HT-29 (cell line): ENCODE measurements around the gene DDX39B. TPM values are rescaled to one million over a fixed set of nuclear protein-coding genes. Genes with fewer than 3 reads are reported as not detected.
"Not testable (repeated sequence)": the region's sequence is repeated elsewhere in the genome, so short reads cannot be mapped to it uniquely, and the experiment has no call there.

Source experiments
- DNase-seq: peaks from one replicate; pipeline ENCODE4 v3.0.0-alpha.2; 2015; ENCODE audit warnings: low spot score
- small RNA-seq: library from RNA; depleted of rRNA; stranded (forward); fragments of <200 nt; gene quantifications from one replicate; pipeline ENCODE3, GENCODE V24; 2014
- total RNA-seq: library from RNA; depleted of rRNA; stranded (reverse); fragments of >200 nt; shearing (Covaris generic); gene quantifications from 2 replicates; pipeline ENCODE4 v1.2.3, GENCODE V29; 2014; rRNA removed

The DDX39B gene
- total RNA-seq, 1 experiment from 2014 or later = 685 TPM

- not testable (repeated sequence) for DNase-seq
These were observed 54.1 kb downstream of the DDX39B start for GRCh38 chr6:31487674-31488073.

- DNase-seq = not testable (repeated sequence)
These were observed 55.6 kb downstream of the DDX39B start for GRCh38 chr6:31486065-31486837.

GRCh38 chr6:31485055-31485454 lies 56.7 kb downstream of the DDX39B start:
- DNase-seq = no peak

- no peak for DNase-seq
These were observed 58.4 kb downstream of the DDX39B start for GRCh38 chr6:31483392-31483791.

- no peak for DNase-seq
These were observed 61.2 kb downstream of the DDX39B start for GRCh38 chr6:31480574-31480973.

Small RNA genes within 50 kb of the gene (small RNA-seq; reads per million reads assigned to genes)
- gene AL663061.1 (not detected), gene RF00019 (not detected), gene SNORD117 (133 reads per million, percentile 97 among the genes with 10 or more reads in this experiment), gene SNORD84 (not detected)

Other genes with a start within 250 kb of the DDX39B start
- gene HLA-B, start 184.8 kb downstream of the DDX39B start, total RNA-seq = 15.3 and 19.8 TPM in 2 replicates
- gene MICA, start 138.4 kb downstream of the DDX39B start, total RNA-seq = 36.1 and 39.2 TPM in 2 replicates
- 0.66 and 0.89 TPM in 2 replicates for gene MICB, start 43.9 kb downstream of the DDX39B start, total RNA-seq
- gene MCCD1, start 13.0 kb downstream of the DDX39B start, total RNA-seq = not detected in 2 replicates
- gene ATP6V1G2, start 4.6 kb upstream of the DDX39B start, total RNA-seq = not detected in 2 replicates
- 26.4 and 29.2 TPM in 2 replicates for gene NFKBIL1, start 5.6 kb upstream of the DDX39B start, total RNA-seq
- not detected in 2 replicates for gene LTA, start 30.3 kb upstream of the DDX39B start, total RNA-seq
- 0.08 TPM in 1 of 2 replicates, not detected in the other for gene TNF, start 33.6 kb upstream of the DDX39B start, total RNA-seq
- 0.13 TPM in 1 of 2 replicates, not detected in the other for gene LTB, start 40.4 kb upstream of the DDX39B start, total RNA-seq
- gene LST1, start 44.3 kb upstream of the DDX39B start, total RNA-seq = not detected in 2 replicates
- not detected in 2 replicates for gene NCR3, start 51.0 kb upstream of the DDX39B start, total RNA-seq
- gene AIF1, start 73.2 kb upstream of the DDX39B start, total RNA-seq = not detected in 2 replicates
- 128 and 172 TPM in 2 replicates for gene PRRC2A, start 78.7 kb upstream of the DDX39B start, total RNA-seq
- 307 and 336 TPM in 2 replicates for gene BAG6, start 110.7 kb upstream of the DDX39B start, total RNA-seq
- 1.8 and 4.2 TPM in 2 replicates for gene APOM, start 113.9 kb upstream of the DDX39B start, total RNA-seq
- gene C6orf47, start 118.8 kb upstream of the DDX39B start, total RNA-seq = 24.7 and 29.1 TPM in 2 replicates
- 11.7 and 17.2 TPM in 2 replicates for gene GPANK1, start 123.0 kb upstream of the DDX39B start, total RNA-seq
- gene CSNK2B, start 124.1 kb upstream of the DDX39B start, total RNA-seq = 219 and 225 TPM in 2 replicates
- 3.5 and 3.6 TPM in 2 replicates for gene LY6G5B, start 128.0 kb upstream of the DDX39B start, total RNA-seq
- 0.76 and 2.1 TPM in 2 replicates for gene LY6G5C, start 139.1 kb upstream of the DDX39B start, total RNA-seq
- 32.5 and 37.9 TPM in 2 replicates for gene ABHD16A, start 161.3 kb upstream of the DDX39B start, total RNA-seq
- not detected in 2 replicates for gene LY6G6F, start 164.9 kb upstream of the DDX39B start, total RNA-seq
- not detected in 2 replicates for gene LY6G6D, start 173.3 kb upstream of the DDX39B start, total RNA-seq
- not detected in 2 replicates for gene LY6G6C, start 179.7 kb upstream of the DDX39B start, total RNA-seq
- 0.18 TPM in 1 of 2 replicates, not detected in the other for gene MPIG6B, start 181.4 kb upstream of the DDX39B start, total RNA-seq
- 107 and 116 TPM in 2 replicates for gene DDAH2, start 187.3 kb upstream of the DDX39B start, total RNA-seq
- gene CLIC1, start 194.5 kb upstream of the DDX39B start, total RNA-seq = 914 and 960 TPM in 2 replicates
- gene MSH5, start 198.0 kb upstream of the DDX39B start, total RNA-seq = 19.6 and 20.9 TPM in 2 replicates
- 6.3 and 11.6 TPM in 2 replicates for gene SAPCD1, start 220.7 kb upstream of the DDX39B start, total RNA-seq
- gene VWA7, start 235.3 kb upstream of the DDX39B start, total RNA-seq = 5.6 and 11.2 TPM in 2 replicates